Kidney epithelial cell (primary cell): ENCODE data around the gene CCDC197. TPM values are rescaled to one million over a fixed set of nuclear protein-coding genes. Genes with fewer than 3 reads are reported as not detected.

Source experiments
- DNase-seq: peaks from one replicate; pipeline ENCODE4 v3.0.0-alpha.2; 2010; ENCODE audit warnings: low read depth
- H3K27me3 ChIP-seq: 2 replicates; pipeline ENCODE4 v1.6.0; 2011; ENCODE audit warnings: low read length; ENCODE audit not compliant: control insufficient read depth, insufficient read depth
- H3K36me3 ChIP-seq: 2 replicates; pipeline ENCODE4 v1.5.1; 2011; ENCODE audit warnings: low read length; ENCODE audit not compliant: control insufficient read depth, insufficient read depth
- H3K4me3 ChIP-seq: 2 replicates; pipeline ENCODE4 v1.5.1; 2011; ENCODE audit warnings: low read depth, mild to moderate bottlenecking, control low read depth, low read length
- total RNA-seq: library from RNA; depleted of rRNA; stranded (reverse); fragments of >200 nt; gene quantifications from 2 replicates; pipeline ENCODE4 v1.2.3, GENCODE V29; 2015
- TF ChIP-seq, protein P1 (sequence below): IDR thresholded peaks from 2 replicates; pipeline ENCODE4 v1.5.1; 2011; ENCODE audit warnings: mild to moderate bottlenecking, moderate library complexity, low read length, control low read depth, inconsistent platforms; ENCODE audit not compliant: insufficient read depth, poor library complexity, severe bottlenecking

Gene CCDC197
- total RNA-seq, 1 donor from 2014 or later, result not detected

- no peak for DNase-seq
- H3K4me3 ChIP-seq, result no peak overlapping the region
- H3K36me3 ChIP-seq, result no peaks in the 10 kb centered on the region
- peaks cover 2% of the 10 kb centered on the region for H3K27me3 ChIP-seq
- TF ChIP-seq, protein P1, sequence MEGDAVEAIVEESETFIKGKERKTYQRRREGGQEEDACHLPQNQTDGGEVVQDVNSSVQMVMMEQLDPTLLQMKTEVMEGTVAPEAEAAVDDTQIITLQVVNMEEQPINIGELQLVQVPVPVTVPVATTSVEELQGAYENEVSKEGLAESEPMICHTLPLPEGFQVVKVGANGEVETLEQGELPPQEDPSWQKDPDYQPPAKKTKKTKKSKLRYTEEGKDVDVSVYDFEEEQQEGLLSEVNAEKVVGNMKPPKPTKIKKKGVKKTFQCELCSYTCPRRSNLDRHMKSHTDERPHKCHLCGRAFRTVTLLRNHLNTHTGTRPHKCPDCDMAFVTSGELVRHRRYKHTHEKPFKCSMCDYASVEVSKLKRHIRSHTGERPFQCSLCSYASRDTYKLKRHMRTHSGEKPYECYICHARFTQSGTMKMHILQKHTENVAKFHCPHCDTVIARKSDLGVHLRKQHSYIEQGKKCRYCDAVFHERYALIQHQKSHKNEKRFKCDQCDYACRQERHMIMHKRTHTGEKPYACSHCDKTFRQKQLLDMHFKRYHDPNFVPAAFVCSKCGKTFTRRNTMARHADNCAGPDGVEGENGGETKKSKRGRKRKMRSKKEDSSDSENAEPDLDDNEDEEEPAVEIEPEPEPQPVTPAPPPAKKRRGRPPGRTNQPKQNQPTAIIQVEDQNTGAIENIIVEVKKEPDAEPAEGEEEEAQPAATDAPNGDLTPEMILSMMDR, result no peak
Measured at GRCh38 chr14:93987815-93988476, 9.2 kb upstream of the CCDC197 start.

- Histone ChIP-seq H3K36me3 (no peaks in the 10 kb centered on the region), H3K27me3 (peaks cover 2% of the 10 kb centered on the region), H3K4me3 (no peak overlapping the region)
- DNase-seq, result no peak
- TF ChIP-seq, protein P1, result no peak
Measured at GRCh38 chr14:93989939-93990338, 7.2 kb upstream of the CCDC197 start.

- TF ChIP-seq, protein P1, result no peak
- no peaks in the 10 kb centered on the region for H3K36me3 ChIP-seq
- no peak overlapping the region for H3K4me3 ChIP-seq
- H3K27me3 ChIP-seq, result peaks cover 2% of the 10 kb centered on the region
- DNase-seq, result no peak
Measured at GRCh38 chr14:93991212-93991611, 5.9 kb upstream of the CCDC197 start.

- Histone ChIP-seq H3K4me3 (no peak overlapping the region), H3K36me3 (no peaks in the 10 kb centered on the region), H3K27me3 (peaks cover 2% of the 10 kb centered on the region)
- TF ChIP-seq, protein P1, result no peak
- no peak for DNase-seq
Measured at GRCh38 chr14:93991649-93992048, 5.5 kb upstream of the CCDC197 start.

DNA sequence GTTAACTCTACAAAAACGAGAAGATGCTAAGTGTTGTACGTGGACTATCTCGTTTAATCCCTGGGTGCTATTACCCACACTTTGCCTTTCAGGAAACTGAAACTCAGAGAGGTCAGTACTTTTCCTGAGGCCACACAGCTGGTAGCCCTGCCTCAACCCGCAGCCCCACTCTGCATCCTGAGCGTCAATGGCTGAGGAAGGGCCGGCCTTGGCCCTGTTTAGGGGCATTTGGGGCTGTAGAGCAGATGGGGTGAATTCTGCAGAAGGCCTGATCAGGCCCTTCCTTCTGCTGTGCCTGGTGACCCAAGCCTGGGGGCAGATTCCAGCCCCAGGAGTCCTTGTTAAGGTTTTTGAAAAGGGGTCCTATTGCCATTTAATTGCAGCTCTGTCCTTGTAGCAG lies 3.7 kb upstream of the CCDC197 start:
- no peak overlapping the region for H3K4me3 ChIP-seq
- H3K27me3 ChIP-seq, result peaks cover 2% of the 10 kb centered on the region
- H3K36me3 ChIP-seq, result no peaks in the 10 kb centered on the region
- DNase-seq, result no peak
- TF ChIP-seq, protein P1, result no peak
